CD4-positive, alpha-beta T cell (primary cell): ENCODE results near the gene SLC38A3. TPM values are rescaled to one million over a fixed set of nuclear protein-coding genes. Genes with fewer than 3 reads are reported as not detected.

Experiments used
- ATAC-seq: fragments of 200-7000 bp; cut with Tn5 transposase; one replicate; pipeline ENCODE4 v1.10.0; 2022; ENCODE audit warnings: mild to moderate bottlenecking; ENCODE audit not compliant: poor library complexity
- CTCF ChIA-PET: fragments of 350-600 bp; sonication (Branson Sonifier 250); formaldehyde crosslinking; loops from one replicate; lab custom pipeline; 2021; ENCODE audit warnings: antibody characterized with exemption, inconsistent platforms; lab: Charles Lee
- POLR2A ChIA-PET: fragments of 350-600 bp; sonication (Branson Sonifier 250); formaldehyde crosslinking; loops from one replicate; lab custom pipeline; 2021; ENCODE audit warnings: antibody characterized with exemption, inconsistent platforms; lab: Charles Lee
- DNase-seq, 14 experiments: peaks; one replicate each; pipeline ENCODE4 v3.0.0-alpha.2; 2013 to 2020; ENCODE audit warnings: mixed read lengths in 2 of 14
- H3K27ac ChIP-seq, 2 donors: one replicate each; pipeline versions ENCODE4 v1.5.1 to v1.7.0; 2013; ENCODE audit warnings: low read length in 2 of 2, low read depth in 1 of 2, mild to moderate bottlenecking in 1 of 2
- H3K27me3 ChIP-seq, 2 experiments: 1 replicate in 1 of 2; 2 replicates in 1 of 2; pipeline versions ENCODE4 v1.6.1 to v1.7.0; 2013; ENCODE audit warnings: low read length in 2 of 2, control low read depth in 1 of 2, mild to moderate bottlenecking in 1 of 2, moderate library complexity in 1 of 2; ENCODE audit not compliant: insufficient read depth in 2 of 2, control insufficient read depth in 1 of 2
- H3K36me3 ChIP-seq: one replicate; pipeline ENCODE4 v1.6.1; 2013; ENCODE audit warnings: low read length, control low read depth; ENCODE audit not compliant: insufficient read depth
- H3K4me1 ChIP-seq: one replicate; pipeline ENCODE4 v1.6.1; 2013; ENCODE audit warnings: low read length, control low read depth; ENCODE audit not compliant: insufficient read depth
- H3K4me3 ChIP-seq: one replicate; pipeline ENCODE4 v1.5.1; 2013; ENCODE audit warnings: mild to moderate bottlenecking, low read length, moderate library complexity
- H3K9me3 ChIP-seq, 2 experiments: 1 replicate in 1 of 2; 2 replicates in 1 of 2; pipeline versions ENCODE4 v1.6.1 to v1.7.0; 2013; ENCODE audit warnings: low read length in 2 of 2, mild to moderate bottlenecking in 2 of 2, control low read depth in 1 of 2, moderate library complexity in 1 of 2; ENCODE audit not compliant: control insufficient read depth in 1 of 2, insufficient read depth in 1 of 2
- H3K27ac Mint-ChIP-seq: one replicate; pipeline ENCODE4 v1.8.0; 2020; ENCODE audit warnings: mixed read lengths
- H3K27me3 Mint-ChIP-seq: one replicate; pipeline ENCODE4 v1.8.0; 2021; ENCODE audit warnings: mixed read lengths
- H3K36me3 Mint-ChIP-seq: one replicate; pipeline ENCODE4 v1.8.0; 2021; ENCODE audit warnings: low read depth, mixed read lengths
- H3K4me1 Mint-ChIP-seq: one replicate; pipeline ENCODE4 v1.8.0; 2021; ENCODE audit warnings: low read depth, mixed read lengths
- H3K4me3 Mint-ChIP-seq: one replicate; pipeline ENCODE4 v1.8.0; 2020; ENCODE audit warnings: mild to moderate bottlenecking, mixed read lengths
- H3K9me3 Mint-ChIP-seq: one replicate; pipeline ENCODE4 v1.8.0; 2020; ENCODE audit warnings: mixed read lengths
- intact Hi-C, 2 experiments: fragments of 100-400 bp; cut with DNase I in 1 of 2; cut with micrococcal nuclease in 1 of 2; formaldehyde crosslinking; loops; one replicate each; pipeline versions ENCODE4 v1.15.1 to v1.9.0; 2023 to 2025; cut with DNase I, micrococcal nuclease
- total RNA-seq, 174 experiments: library from RNA in 2 of 174; stranded (reverse) in 2 of 174; gene quantifications; one replicate each; pipeline ENCODE4 v1.2.3 and lab custom pipeline; 2021 to 2026
- TF ChIP-seq, protein P1 (sequence below): fragments of 200-600 bp; IDR thresholded peaks from one replicate; pipeline ENCODE4 v1.8.0; 2022; ENCODE audit warnings: antibody characterized with exemption, mild to moderate bottlenecking

The SLC38A3 gene
- total RNA-seq, 2 experiments from 2014 or later, result 1.0 to 1.1 TPM

DNA sequence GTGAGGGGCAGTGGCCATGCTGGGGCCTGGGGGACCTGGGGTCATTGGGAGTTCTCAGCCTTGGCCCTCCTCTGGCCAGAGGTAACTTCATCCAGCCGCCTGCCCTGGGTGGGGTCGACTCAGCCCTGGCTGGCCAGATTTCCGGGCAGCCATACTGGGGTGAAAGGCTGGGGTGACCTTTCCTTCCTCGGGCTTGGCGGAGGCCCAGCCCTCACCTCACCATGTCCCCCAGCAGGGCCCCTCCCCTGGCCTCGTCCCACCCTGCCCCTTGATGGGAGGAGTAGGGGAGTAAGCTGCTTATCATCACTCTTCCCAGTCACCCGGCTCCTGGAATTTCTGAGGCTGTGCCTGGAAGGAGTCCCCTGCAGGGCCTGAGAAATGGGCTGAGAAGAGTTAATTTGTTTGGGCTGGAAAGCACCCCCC is 44.5 kb upstream of the SLC38A3 start:
- no peak overlapping the region for H3K4me3 ChIP-seq
- peaks cover 14 to 19% of the 10 kb centered on the region in 2 experiments for H3K27me3 ChIP-seq
- no peak for ATAC-seq
- Mint-ChIP-seq H3K9me3 (no peaks in the 10 kb centered on the region), H3K27me3 (peaks cover 30% of the 10 kb centered on the region), H3K36me3 (no peaks in the 10 kb centered on the region), H3K4me3 (no peak overlapping the region), H3K27ac (no peak overlapping the region), H3K4me1 (peaks cover 8% of the 10 kb centered on the region)
- peaks cover 13% of the 10 kb centered on the region for H3K4me1 ChIP-seq
- H3K27ac ChIP-seq, result no peak overlapping the region
- H3K9me3 ChIP-seq, result peaks cover 0 to 9% of the 10 kb centered on the region in 2 experiments
- no peak for DNase-seq
- POLR2A ChIA-PET, result no interaction called here
- CTCF ChIA-PET, result no interaction called here
- intact Hi-C loops, result loop anchor here in 1 of 2 experiments (10.0 kb wide), 1 partner anchor 234 kb away; no protein-coding TSS in a partner anchor
- TF ChIP-seq, protein P1, sequence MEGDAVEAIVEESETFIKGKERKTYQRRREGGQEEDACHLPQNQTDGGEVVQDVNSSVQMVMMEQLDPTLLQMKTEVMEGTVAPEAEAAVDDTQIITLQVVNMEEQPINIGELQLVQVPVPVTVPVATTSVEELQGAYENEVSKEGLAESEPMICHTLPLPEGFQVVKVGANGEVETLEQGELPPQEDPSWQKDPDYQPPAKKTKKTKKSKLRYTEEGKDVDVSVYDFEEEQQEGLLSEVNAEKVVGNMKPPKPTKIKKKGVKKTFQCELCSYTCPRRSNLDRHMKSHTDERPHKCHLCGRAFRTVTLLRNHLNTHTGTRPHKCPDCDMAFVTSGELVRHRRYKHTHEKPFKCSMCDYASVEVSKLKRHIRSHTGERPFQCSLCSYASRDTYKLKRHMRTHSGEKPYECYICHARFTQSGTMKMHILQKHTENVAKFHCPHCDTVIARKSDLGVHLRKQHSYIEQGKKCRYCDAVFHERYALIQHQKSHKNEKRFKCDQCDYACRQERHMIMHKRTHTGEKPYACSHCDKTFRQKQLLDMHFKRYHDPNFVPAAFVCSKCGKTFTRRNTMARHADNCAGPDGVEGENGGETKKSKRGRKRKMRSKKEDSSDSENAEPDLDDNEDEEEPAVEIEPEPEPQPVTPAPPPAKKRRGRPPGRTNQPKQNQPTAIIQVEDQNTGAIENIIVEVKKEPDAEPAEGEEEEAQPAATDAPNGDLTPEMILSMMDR, result no peak
- no peaks in the 10 kb centered on the region for H3K36me3 ChIP-seq

DNA sequence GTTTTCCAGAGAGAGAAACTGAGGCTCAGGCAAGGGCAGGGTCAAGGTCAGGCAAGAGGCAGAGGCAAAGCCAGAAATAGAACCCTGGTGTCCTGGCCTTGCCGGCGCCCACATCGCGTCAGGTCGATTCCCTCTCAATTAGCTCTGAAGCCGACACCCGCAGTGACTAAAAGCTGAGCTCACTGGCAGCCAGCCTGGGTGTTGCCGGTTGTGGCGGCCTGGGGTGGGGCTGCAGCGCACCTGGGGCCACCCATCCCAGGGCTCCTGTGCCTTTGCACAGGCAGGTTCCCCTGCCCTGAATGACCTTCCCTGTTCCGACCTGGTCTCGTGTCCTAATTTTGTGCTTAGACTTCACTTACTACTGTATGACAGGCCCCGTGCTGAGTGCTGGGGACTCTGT is 43.8 kb upstream of the SLC38A3 start:
- H3K27ac ChIP-seq, result no peak overlapping the region
- TF ChIP-seq, protein P1, result no peak
- H3K27me3 Mint-ChIP-seq, result peaks cover 22% of the 10 kb centered on the region
- no peaks in the 10 kb centered on the region for H3K9me3 Mint-ChIP-seq
- H3K4me1 ChIP-seq, result peaks cover 6% of the 10 kb centered on the region
- no peaks in the 10 kb centered on the region for H3K36me3 Mint-ChIP-seq
- H3K4me3 Mint-ChIP-seq, result no peak overlapping the region
- intact Hi-C loops, result loop anchor here in 1 of 2 experiments (10.0 kb wide), 1 partner anchor 233 kb away; no protein-coding TSS in a partner anchor
- ChIA-PET CTCF (no interaction called here), POLR2A (no interaction called here)
- H3K27me3 ChIP-seq, result peaks cover 7 to 11% of the 10 kb centered on the region in 2 experiments
- H3K27ac Mint-ChIP-seq, result no peak overlapping the region
- peaks cover under 1% of the 10 kb centered on the region for H3K4me1 Mint-ChIP-seq
- no peak for DNase-seq
- peaks cover 0 to 4% of the 10 kb centered on the region in 2 experiments for H3K9me3 ChIP-seq
- no peak overlapping the region for H3K4me3 ChIP-seq
- no peak for ATAC-seq
- no peaks in the 10 kb centered on the region for H3K36me3 ChIP-seq

DNA sequence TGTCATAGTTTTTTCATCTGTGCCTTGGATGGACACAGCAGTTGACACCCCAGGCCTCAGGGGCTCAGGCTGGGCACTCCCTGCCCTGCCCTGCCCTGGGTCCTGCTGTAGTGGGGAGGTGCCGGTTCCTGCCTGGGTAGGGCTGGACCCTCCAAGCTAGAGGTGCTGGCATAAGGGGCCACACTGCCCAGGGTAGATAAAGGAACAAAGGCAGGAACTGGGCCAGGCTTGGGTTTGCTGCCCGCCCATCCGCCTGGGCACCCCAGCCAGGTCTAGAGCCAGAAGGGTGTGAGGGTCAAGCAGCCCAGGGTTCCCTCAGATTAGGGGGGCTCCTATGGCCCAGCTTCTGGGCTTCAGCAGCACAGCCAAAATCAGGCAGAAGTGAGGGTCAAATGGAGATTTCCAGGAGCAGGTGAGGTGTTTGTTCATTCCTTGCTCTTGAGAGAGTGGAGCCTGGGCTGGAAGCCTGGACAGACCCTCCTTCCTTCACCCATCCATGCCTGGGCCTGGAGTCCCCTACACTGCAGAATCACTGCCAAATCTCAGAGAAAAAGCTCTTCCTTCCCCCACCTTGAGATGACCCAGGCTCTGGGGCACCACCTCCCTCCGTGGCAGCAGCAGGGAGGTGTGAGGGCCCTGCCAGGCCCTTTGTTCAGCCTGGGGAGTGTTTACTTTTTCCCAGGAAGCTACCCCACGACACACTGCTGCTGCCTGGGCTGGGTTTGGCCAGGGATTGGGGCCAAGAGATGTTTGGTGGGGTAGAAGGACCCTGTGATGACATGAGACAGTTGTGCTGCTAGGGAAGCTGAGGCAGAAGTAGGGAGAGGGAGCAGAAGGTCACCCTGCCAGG is 42.8 kb upstream of the SLC38A3 start:
- no peaks in the 10 kb centered on the region for H3K36me3 Mint-ChIP-seq
- intact Hi-C loops, result loop anchor here in 1 of 2 experiments (10.0 kb wide), 1 partner anchor 233 kb away; no protein-coding TSS in a partner anchor
- Histone ChIP-seq H3K27ac (no peak overlapping the region), H3K4me1 (no peaks in the 10 kb centered on the region), H3K9me3 (no peaks in the 10 kb centered on the region), H3K27me3 (peaks cover 0 to 2% of the 10 kb centered on the region in 2 experiments), H3K36me3 (no peaks in the 10 kb centered on the region), H3K4me3 (no peak overlapping the region)
- ChIA-PET CTCF (no interaction called here), POLR2A (no interaction called here)
- TF ChIP-seq, protein P1, result no peak
- no peaks in the 10 kb centered on the region for H3K9me3 Mint-ChIP-seq
- H3K4me1 Mint-ChIP-seq, result no peaks in the 10 kb centered on the region
- ATAC-seq (no peak), DNase-seq (no peak)
- H3K27me3 Mint-ChIP-seq, result peaks cover 17% of the 10 kb centered on the region
- H3K4me3 Mint-ChIP-seq, result no peak overlapping the region
- no peak overlapping the region for H3K27ac Mint-ChIP-seq
